K562 (cell line): Measurements from ENCODE around the gene CSNK1G3. TPM values are rescaled to one million over a fixed set of nuclear protein-coding genes. Genes with fewer than 3 reads are reported as not detected.

Experiments used
- ATAC-seq: fragments of 200-7000 bp; cut with Tn5 transposase; 3 replicates; pipeline ENCODE4 v1.9.1; 2020; ENCODE audit warnings: moderate library complexity
- BruUV-seq: library from RNA; stranded (reverse); fragments of 400-500 nt; replicated peaks from 2 replicates; lab custom pipeline; 2021; lab: Mats Ljungman, UMichigan
- CTCF ChIA-PET: fragments of 300-600 bp; formaldehyde crosslinking; extraction: SDS; loops from one replicate; lab custom pipeline; 2021; ENCODE audit warnings: low intra/inter-chr PET ratio; lab: Yijun Ruan, JAX
- POLR2A ChIA-PET: fragments of 300-600, 350-650 bp; sonication (Branson Sonifier 250); formaldehyde crosslinking; extraction: SDS; loops from one replicate; lab custom pipeline; 2021; ENCODE audit warnings: antibody characterized with exemption, inconsistent platforms; lab: Yijun Ruan, JAX
- DNase-seq, 4 experiments: peaks; one replicate each; pipeline versions ENCODE4 v3.0.0 to v3.0.0-alpha.2; 2011 to 2018; ENCODE audit warnings: low spot score in 3 of 4, mixed read lengths in 3 of 4; ENCODE audit errors: extremely low read depth in 1 of 4
- FAIRE-seq: peaks from 2 replicates; lab custom pipeline; 2011; peaks lifted over from hg19 to GRCh38; lab: Jason Lieb, UNC
- H2AFZ ChIP-seq: 2 replicates; pipeline ENCODE4 v1.6.0; 2011; ENCODE audit warnings: low read depth, low read length, control low read depth, inconsistent platforms
- H3K27ac ChIP-seq: fragments of 200-600 bp; 3 replicates; pipeline ENCODE4 v1.8.0; 2011; ENCODE audit warnings: low read depth, mild to moderate bottlenecking, control low read depth, inconsistent platforms, low read length, moderate library complexity, mixed read lengths; ENCODE audit errors: extremely low read depth
- H3K27me3 ChIP-seq, 2 experiments: fragments of 300-600 bp in 1 of 2; 2 replicates in 1 of 2; 3 replicates in 1 of 2; pipeline versions ENCODE4 v1.6.0 to v1.8.0; 2011; ENCODE audit warnings: inconsistent platforms in 2 of 2, low read length in 2 of 2, mild to moderate bottlenecking in 1 of 2, mixed read lengths in 1 of 2, moderate library complexity in 1 of 2; ENCODE audit not compliant: control insufficient read depth in 2 of 2, insufficient read depth in 2 of 2
- H3K36me3 ChIP-seq: fragments of 300-600 bp; 3 replicates; pipeline ENCODE4 v1.8.0; 2011; ENCODE audit warnings: mild to moderate bottlenecking, low read length, inconsistent platforms; ENCODE audit not compliant: control insufficient read depth, insufficient read depth
- H3K4me1 ChIP-seq, 2 experiments: fragments of 200-600 bp in 1 of 2; replicated peaks in 1 of 2; 2 replicates in 1 of 2; 3 replicates in 1 of 2; pipeline versions ENCODE4 v1.5.1 to v1.8.0; 2011; ENCODE audit warnings: inconsistent platforms in 2 of 2, low read length in 2 of 2, mild to moderate bottlenecking in 1 of 2, mixed read lengths in 1 of 2, moderate library complexity in 1 of 2; ENCODE audit not compliant: control insufficient read depth in 2 of 2, insufficient read depth in 2 of 2
- H3K4me2 ChIP-seq: 2 replicates; pipeline ENCODE4 v1.6.1; 2011; ENCODE audit warnings: low read length, control low read depth, inconsistent platforms, mixed read lengths; ENCODE audit not compliant: insufficient read depth
- H3K4me3 ChIP-seq: fragments of 200-600 bp; sonication (generic), shearing (Covaris generic); 2 replicates; pipeline ENCODE4 v1.5.1; 2016; ENCODE audit warnings: control low read depth, inconsistent platforms
- H3K79me2 ChIP-seq: fragments of 200-600 bp; 3 replicates; pipeline ENCODE4 v1.8.0; 2011; ENCODE audit warnings: low read length, inconsistent platforms; ENCODE audit not compliant: control insufficient read depth, insufficient read depth
- H3K9ac ChIP-seq, 2 experiments: 2 replicates each; pipeline versions ENCODE4 v1.6.0 to v1.6.1; 2011; ENCODE audit warnings: low read depth in 2 of 2, low read length in 2 of 2, control low read depth in 1 of 2, inconsistent platforms in 1 of 2, mild to moderate bottlenecking in 1 of 2, mixed read lengths in 1 of 2; ENCODE audit not compliant: insufficient read depth in 1 of 2
- H3K9me1 ChIP-seq: one replicate; pipeline ENCODE4 v1.6.0; 2011; ENCODE audit warnings: inconsistent platforms, mild to moderate bottlenecking, low read length, moderate library complexity; ENCODE audit not compliant: control insufficient read depth, insufficient read depth
- H3K9me3 ChIP-seq: replicated peaks from 2 replicates; pipeline ENCODE4 v1.5.1; 2011; ENCODE audit warnings: low read depth, low read length, inconsistent platforms; ENCODE audit not compliant: control insufficient read depth, insufficient read depth
- H4K20me1 ChIP-seq: replicated peaks from 2 replicates; pipeline ENCODE4 v1.6.1; 2011; ENCODE audit warnings: low read length, inconsistent platforms, mixed read lengths; ENCODE audit not compliant: control insufficient read depth, insufficient read depth
- BRF1 ChIP-seq: IDR thresholded peaks from 3 replicates; pipeline ENCODE4 v1.6.1; 2011; ENCODE audit warnings: borderline replicate concordance, mild to moderate bottlenecking; ENCODE audit not compliant: insufficient read length; ENCODE audit errors: extremely low read depth
- CBFA2T3 ChIP-seq: fragments of 450-650 bp; IDR thresholded peaks from 2 replicates; pipeline ENCODE4 v1.6.1; 2017
- HNRNPLL ChIP-seq: fragments of 200-400 bp; formaldehyde crosslinking; IDR thresholded peaks from 2 replicates; pipeline ENCODE4 v1.6.1; 2017; ENCODE audit warnings: low read length, low read depth, mild to moderate bottlenecking; ENCODE audit not compliant: poor library complexity, severe bottlenecking
- MITF ChIP-seq: IDR thresholded peaks from 2 replicates; pipeline ENCODE4 v1.6.1; 2014; ENCODE audit warnings: antibody characterized with exemption
- MTA2 ChIP-seq: fragments of 450-650 bp; IDR thresholded peaks from 2 replicates; pipeline ENCODE4 v1.6.1; 2016; ENCODE audit warnings: low read depth
- NFRKB ChIP-seq: fragments of 450-650 bp; IDR thresholded peaks from 2 replicates; pipeline ENCODE4 v1.6.1; 2016; ENCODE audit warnings: low read depth
- RB1 ChIP-seq: fragments of 450-650 bp; IDR thresholded peaks from 2 replicates; pipeline ENCODE4 v1.6.1; 2017; ENCODE audit warnings: low read depth, mild to moderate bottlenecking
- SMARCA5 ChIP-seq: fragments of 450-650 bp; IDR thresholded peaks from 2 replicates; pipeline ENCODE4 v1.6.1; 2016
- SPI1 ChIP-seq: IDR thresholded peaks from 2 replicates; pipeline ENCODE4 v1.6.1; 2011; ENCODE audit warnings: low read depth, low read length, control low read depth, borderline replicate concordance
- ZNF133 ChIP-seq: fragments of 250-450 bp; sonication (Bioruptor Pico); IDR thresholded peaks from 2 replicates; pipeline ENCODE4 v1.4.0; 2020; ENCODE audit warnings: mild to moderate bottlenecking
- ZNF217 ChIP-seq: sonication (generic); formaldehyde crosslinking; IDR thresholded peaks from 2 replicates; pipeline ENCODE4 v1.8.0; 2022; ENCODE audit warnings: mild to moderate bottlenecking, missing genetic modification reagents
- WGBS: fragments of 100-300 bp; shearing (Covaris generic); methylation state at CpG from one replicate; pipeline ENCODE4 v1.1.6; 2016; ENCODE audit warnings: low coverage, mixed read lengths; ENCODE audit not compliant: insufficient coverage; ENCODE audit errors: missing lambda C conversion rate; 5-methylcytosine and 5-hydroxymethylcytosine counted together
- in situ Hi-C: fragments of 300-500 bp; cut with MboI; formaldehyde crosslinking; loops from 4 replicates; pipeline ENCODE4 v1.15.0; 2018; ENCODE audit warnings: inconsistent platforms, mixed read lengths
- intact Hi-C: fragments of 100-400 bp; cut with micrococcal nuclease; formaldehyde crosslinking; loops from 2 replicates; pipeline ENCODE4 v1.14.2; 2022
- polyA plus RNA-seq, 8 experiments: library from polyadenylated mRNA; depleted of rRNA in 4 of 8; stranded (reverse) in 5 of 8; unstranded in 3 of 8; fragments of >200 nt; fragmentation: Nextera tagmentation in 2 of 8; fragmentation: Illumina TruSeq in 1 of 8; extraction: Ambion mirVana in 2 of 8; extraction: Trizol in 1 of 8; gene quantifications; 2 replicates each; pipeline versions ENCODE4 v1.2.1 to v1.2.3, GENCODE V29; 2011 to 2014; ENCODE audit warnings: inconsistent platforms in 1 of 8, missing spikeins in 1 of 8
- total RNA-seq, 7 experiments: library from RNA; depleted of rRNA in 6 of 7; stranded (reverse); fragments of >200 nt in 6 of 7; fragmentation: Illumina TruSeq in 2 of 7; extraction: Trizol in 2 of 7; gene quantifications; 2 replicates each; pipeline versions ENCODE4 v1.2.1 to v1.2.3, GENCODE V29; 2011 to 2021; ENCODE audit warnings: low replicate concordance in 1 of 7
- TF ChIP-seq, protein P1 (sequence below): fragments of 250-450 bp; sonication (Bioruptor Pico); IDR thresholded peaks from 2 replicates; pipeline ENCODE4 v1.8.0; 2021; ENCODE audit warnings: moderate library complexity, mild to moderate bottlenecking, inconsistent platforms

CSNK1G3 gene
- total and polyA plus RNA-seq, 9 of the 15 experiments (the other 6 are each of a cell fraction or from before 2014, with no cell fraction given), result 8.3 to 27.6 (median 16.5) TPM

- TF ChIP-seq MITF (0 out of 2 replicates have a peak, but pooled peaks have one; percentile 16), SMARCA5 (no peak), NFRKB (no peak), MTA2 (0 out of 2 replicates have a peak, but pooled peaks have one; percentile 11), ZNF217 (CRISPR knock-in tag) (no peak), BRF1 (no peak), ZNF133 (CRISPR knock-in tag) (no peak), SPI1 (peak; percentile 84)
- TF ChIP-seq, protein P1, sequence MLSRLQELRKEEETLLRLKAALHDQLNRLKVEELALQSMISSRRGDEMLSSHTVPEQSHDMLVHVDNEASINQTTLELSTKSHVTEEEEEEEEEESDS (CRISPR knock-in tag), result no peak
These were observed 40.6 kb upstream of the CSNK1G3 start (continued) for GRCh38 chr5:123471385-123471784.

DNA sequence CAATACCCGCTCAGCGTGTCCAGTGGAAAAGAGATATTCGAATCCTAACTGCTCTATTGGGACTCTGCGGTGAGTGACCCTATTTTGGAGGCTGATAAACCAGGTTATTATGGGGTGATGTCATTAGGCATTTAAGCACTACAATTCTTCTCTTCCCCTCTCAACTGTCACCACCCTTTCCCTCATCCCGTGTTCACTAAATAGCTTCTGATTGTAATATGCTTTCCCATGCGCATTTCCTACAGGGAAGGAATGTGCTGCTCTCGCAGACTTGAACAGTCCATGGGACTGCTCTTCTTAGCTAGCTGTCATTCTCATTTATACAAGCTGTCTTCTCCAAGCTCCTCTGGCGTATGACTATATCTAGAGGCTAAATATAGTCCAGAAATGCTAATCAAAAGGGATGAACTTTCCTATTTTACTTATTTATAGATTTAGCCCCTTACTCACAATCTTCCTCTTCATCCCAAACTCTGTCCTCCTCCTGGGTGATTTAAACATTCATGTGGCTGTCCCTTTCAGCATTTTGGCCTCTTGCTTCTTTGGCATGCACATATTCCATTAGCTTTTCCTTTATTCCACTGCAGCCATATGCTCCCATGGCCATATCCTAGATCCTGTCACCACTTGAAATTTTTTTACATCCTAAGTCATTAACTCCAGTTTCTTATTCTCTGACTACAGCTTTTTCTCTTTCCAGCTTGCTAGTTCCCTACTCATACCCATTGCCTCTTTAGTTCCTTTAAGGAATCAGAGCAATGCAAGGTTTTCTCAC lies 39.6 kb upstream of the CSNK1G3 start:
- TF ChIP-seq RB1 (no peak), CBFA2T3 (peak; percentile 33; the same call in 1 of the 2 replicates), HNRNPLL (no peak)
- H3K4me2 ChIP-seq, result 0 out of 2 replicates have a peak overlapping the region, but pooled peaks have one; percentile 13
- no TSS peak for BruUV-seq
- no peaks in the 10 kb centered on the region for H3K27me3 ChIP-seq
- FAIRE-seq (no peak), ATAC-seq (peak; percentile 46), DNase-seq (peak in 1 of 4 experiments; percentile 21)
- no peaks in the 10 kb centered on the region for H3K36me3 ChIP-seq
- H3K4me1 ChIP-seq, result peaks cover 0 to 10% of the 10 kb centered on the region in 2 experiments; a peak in 2 of 5 replicates
- intact Hi-C loops, result loop anchor here (5.0 kb wide), 1 partner anchor 40 kb away; the partner anchor contains the start of gene CSNK1G3
- POLR2A ChIA-PET, result interaction anchor here (0.7 to 1.2 kb wide), 2 partner anchors 8 to 14 kb away, joined by 3 read pairs; no protein-coding TSS in a partner anchor
- no peak overlapping the region for H3K27ac ChIP-seq
- H3K4me3 ChIP-seq, result no peak overlapping the region
- 0 out of 2 replicates have a peak overlapping the region, but pooled peaks have one; percentile 24 for H2AFZ ChIP-seq
- no peaks in the 10 kb centered on the region for H3K79me2 ChIP-seq
- no peaks in the 10 kb centered on the region for H3K9me1 ChIP-seq
- WGBS, result 14% methylated on average over 8 of the region's 8 CpGs
- CTCF ChIA-PET, result no interaction called here
- H4K20me1 ChIP-seq, result no peaks in the 10 kb centered on the region
- H3K9me3 ChIP-seq, result no peaks in the 10 kb centered on the region
- H3K9ac ChIP-seq, result no peak overlapping the region
- in situ Hi-C loops, result no loop called here
